ENCODE data around the gene THOC6. TPM values are rescaled to one million over a fixed set of nuclear protein-coding genes. Genes with fewer than 3 reads are reported as not detected.

THOC6 gene
- total RNA-seq, 1 donor from 2014 or later, result 16.6 TPM

GRCh38 chr16:3013998-3014690 lies 9.7 kb upstream of the THOC6 start:
- H3K27me3 Mint-ChIP-seq (ENCODE audit: insufficient read depth, low read depth), result peaks cover 27% of the 10 kb centered on the region
- peaks cover 35% of the 10 kb centered on the region for H3K4me1 Mint-ChIP-seq
- H3K9me3 Mint-ChIP-seq, result no peaks in the 10 kb centered on the region
- no peak overlapping the region for H3K4me3 Mint-ChIP-seq
- Histone ChIP-seq H3K9me3 (ENCODE audit: low read depth) (no peaks in the 10 kb centered on the region), H3K36me3 (no peaks in the 10 kb centered on the region), H3K27me3 (peaks cover 52% of the 10 kb centered on the region), H4K20me1 (ENCODE audit: low read depth) (peaks cover 41% of the 10 kb centered on the region), H2AFZ (replicated peaks) (no peak overlapping the region), H3F3A (ENCODE audit: low read depth) (peaks cover 44% of the 10 kb centered on the region), H3K4me1 (peaks cover 24% of the 10 kb centered on the region), H3K4me2 (no peak overlapping the region), H3K27ac (no peak overlapping the region), H3K4me3 (no peak overlapping the region), H3K9ac (no peak overlapping the region), H3K79me2 (ENCODE audit: low read depth) (peaks cover 22% of the 10 kb centered on the region)
- peaks cover 2% of the 10 kb centered on the region for H3K36me3 Mint-ChIP-seq
- no peak for DNase-seq (ENCODE audit: low spot score)
- H3K27ac Mint-ChIP-seq, result no peak overlapping the region
- TF ChIP-seq EZH2 (IDR thresholded peaks at IDR 0.05) (no peak), CTCF (IDR thresholded peaks at IDR 0.05) (no peak), EZH2phosphoT487 (IDR thresholded peaks at IDR 0.05) (no peak)

GRCh38 chr16:3014971-3015370 lies 8.9 kb upstream of the THOC6 start:
- H4K20me1 ChIP-seq (ENCODE audit: low read depth), result peaks cover 41% of the 10 kb centered on the region
- H3K36me3 Mint-ChIP-seq, result peaks cover 2% of the 10 kb centered on the region
- peaks cover 38% of the 10 kb centered on the region for H3K4me1 Mint-ChIP-seq
- peaks cover 44% of the 10 kb centered on the region for H3F3A ChIP-seq (ENCODE audit: low read depth)
- TF ChIP-seq EZH2 (IDR thresholded peaks at IDR 0.05), result no peak
- no peak for TF ChIP-seq CTCF (IDR thresholded peaks at IDR 0.05)
- TF ChIP-seq EZH2phosphoT487 (IDR thresholded peaks at IDR 0.05), result no peak
- H3K79me2 ChIP-seq (ENCODE audit: low read depth), result peaks cover 22% of the 10 kb centered on the region
- no peaks in the 10 kb centered on the region for H3K9me3 Mint-ChIP-seq
- no peaks in the 10 kb centered on the region for H3K9me3 ChIP-seq (ENCODE audit: low read depth)
- H3K27me3 Mint-ChIP-seq (ENCODE audit: insufficient read depth, low read depth), result peaks cover 33% of the 10 kb centered on the region
- DNase-seq (ENCODE audit: low spot score), result no peak
- H3K4me3 Mint-ChIP-seq, result no peak overlapping the region
- peaks cover 53% of the 10 kb centered on the region for H3K27me3 ChIP-seq
- no peaks in the 10 kb centered on the region for H3K36me3 ChIP-seq
- no peak overlapping the region for H3K27ac ChIP-seq
- H3K4me1 ChIP-seq, result peaks cover 19% of the 10 kb centered on the region
- H3K4me2 ChIP-seq, result no peak overlapping the region
- no peak overlapping the region for H3K9ac ChIP-seq
- no peak overlapping the region for H2AFZ ChIP-seq (replicated peaks)
- no peak overlapping the region for H3K27ac Mint-ChIP-seq
- H3K4me3 ChIP-seq, result no peak overlapping the region

- no peak for DNase-seq (ENCODE audit: low spot score)
- Mint-ChIP-seq H3K4me1 (peaks cover 38% of the 10 kb centered on the region), H3K36me3 (peaks cover 2% of the 10 kb centered on the region), H3K4me3 (peak overlapping the region; percentile 75), H3K27me3 (ENCODE audit: insufficient read depth, low read depth) (peaks cover 34% of the 10 kb centered on the region), H3K27ac (no peak overlapping the region), H3K9me3 (no peaks in the 10 kb centered on the region)
- peaks cover 22% of the 10 kb centered on the region for H3K79me2 ChIP-seq (ENCODE audit: low read depth)
- H2AFZ ChIP-seq (replicated peaks), result no peak overlapping the region
- no peak overlapping the region for H3K4me2 ChIP-seq
- peaks cover 16% of the 10 kb centered on the region for H3K4me1 ChIP-seq
- H3F3A ChIP-seq (ENCODE audit: low read depth), result peaks cover 45% of the 10 kb centered on the region
- H3K27ac ChIP-seq, result no peak overlapping the region
- H4K20me1 ChIP-seq (ENCODE audit: low read depth), result peaks cover 48% of the 10 kb centered on the region
- H3K27me3 ChIP-seq, result peaks cover 59% of the 10 kb centered on the region
- H3K4me3 ChIP-seq, result no peak overlapping the region
- TF ChIP-seq CTCF (IDR thresholded peaks at IDR 0.05) (no peak), EZH2phosphoT487 (IDR thresholded peaks at IDR 0.05) (no peak), EZH2 (IDR thresholded peaks at IDR 0.05) (no peak)
- H3K9ac ChIP-seq, result no peak overlapping the region
- no peaks in the 10 kb centered on the region for H3K36me3 ChIP-seq
- no peaks in the 10 kb centered on the region for H3K9me3 ChIP-seq (ENCODE audit: low read depth)
Observed at GRCh38 chr16:3015865-3016521, 7.8 kb upstream of the THOC6 start.

Data from neural progenitor cell (in vitro differentiated cells).